CD4-positive, alpha-beta T cell treated with Interleukin-4 for 1 hour (primary cell): ENCODE data around the gene RABL3.
"Not testable (repeated sequence)": the region's sequence is repeated elsewhere in the genome, so short reads cannot be mapped to it uniquely, and the experiment has no call there.

ENCODE experiments used
- DNase-seq, 2 donors: peaks; one replicate each; pipeline ENCODE4 v3.0.0-alpha.2; 2020 to 2022

RABL3 gene

GRCh38 chr3:120681506-120682038, 60.7 kb downstream of the RABL3 start:
- no peak for DNase-seq

- DNase-seq, result no peak
Measured at GRCh38 chr3:120681018-120681417, 61.3 kb downstream of the RABL3 start.

- no peak for DNase-seq
Measured at GRCh38 chr3:120680193-120680894, 62.0 kb downstream of the RABL3 start.

- no peak for DNase-seq
Measured at GRCh38 chr3:120678984-120679383, 63.3 kb downstream of the RABL3 start.

- DNase-seq, result no peak
Measured at GRCh38 chr3:120678331-120678947, 63.9 kb downstream of the RABL3 start.

GRCh38 chr3:120677193-120677592, 65.1 kb downstream of the RABL3 start:
- not testable (repeated sequence) for DNase-seq

- no peak for DNase-seq
Measured at GRCh38 chr3:120673116-120673515, 69.2 kb downstream of the RABL3 start.

- no peak for DNase-seq
Measured at GRCh38 chr3:120670576-120670975, 71.7 kb downstream of the RABL3 start.

- no peak for DNase-seq
Measured at GRCh38 chr3:120664926-120665325, 77.4 kb downstream of the RABL3 start.

GRCh38 chr3:120661945-120662344, 80.4 kb downstream of the RABL3 start:
- DNase-seq, result no peak

- DNase-seq, result no peak
Measured at GRCh38 chr3:120661106-120661905, 81.0 kb downstream of the RABL3 start.

- DNase-seq, result no peak
Measured at GRCh38 chr3:120659834-120660233, 82.5 kb downstream of the RABL3 start.

- DNase-seq, result no peak
Measured at GRCh38 chr3:120659285-120659684, 83.0 kb downstream of the RABL3 start.

- DNase-seq, result no peak
Measured at GRCh38 chr3:120652896-120653545, 89.3 kb downstream of the RABL3 start.

- no peak for DNase-seq
Measured at GRCh38 chr3:120652281-120652680, 90.0 kb downstream of the RABL3 start.

- DNase-seq, result no peak
Measured at GRCh38 chr3:120650311-120650710, 92.0 kb downstream of the RABL3 start.

GRCh38 chr3:120649830-120650233, 92.5 kb downstream of the RABL3 start:
- no peak for DNase-seq

- no peak for DNase-seq
Measured at GRCh38 chr3:120648290-120648689, 94.0 kb downstream of the RABL3 start.

- no peak for DNase-seq
Measured at GRCh38 chr3:120646771-120647432, 95.4 kb downstream of the RABL3 start.

GRCh38 chr3:120645083-120645845, 97.1 kb downstream of the RABL3 start:
- DNase-seq, result no peak

- peak; percentile 0 to 11 for DNase-seq
Measured at GRCh38 chr3:120642368-120642948, 99.9 kb downstream of the RABL3 start.
